Stimulated activated CD4-positive, alpha-beta T cell treated with anti-CD3 and anti-CD28 coated beads, Interleukin-1b, Interleukin-23, amount 100 ng/mL, for 4 hours (primary cell): ENCODE data around the gene FAM89B.

Source experiments
- DNase-seq, 2 donors: peaks; one replicate each; pipeline ENCODE4 v3.0.0-alpha.2; 2020; ENCODE audit warnings: low read depth in 2 of 2

The FAM89B gene

DNA sequence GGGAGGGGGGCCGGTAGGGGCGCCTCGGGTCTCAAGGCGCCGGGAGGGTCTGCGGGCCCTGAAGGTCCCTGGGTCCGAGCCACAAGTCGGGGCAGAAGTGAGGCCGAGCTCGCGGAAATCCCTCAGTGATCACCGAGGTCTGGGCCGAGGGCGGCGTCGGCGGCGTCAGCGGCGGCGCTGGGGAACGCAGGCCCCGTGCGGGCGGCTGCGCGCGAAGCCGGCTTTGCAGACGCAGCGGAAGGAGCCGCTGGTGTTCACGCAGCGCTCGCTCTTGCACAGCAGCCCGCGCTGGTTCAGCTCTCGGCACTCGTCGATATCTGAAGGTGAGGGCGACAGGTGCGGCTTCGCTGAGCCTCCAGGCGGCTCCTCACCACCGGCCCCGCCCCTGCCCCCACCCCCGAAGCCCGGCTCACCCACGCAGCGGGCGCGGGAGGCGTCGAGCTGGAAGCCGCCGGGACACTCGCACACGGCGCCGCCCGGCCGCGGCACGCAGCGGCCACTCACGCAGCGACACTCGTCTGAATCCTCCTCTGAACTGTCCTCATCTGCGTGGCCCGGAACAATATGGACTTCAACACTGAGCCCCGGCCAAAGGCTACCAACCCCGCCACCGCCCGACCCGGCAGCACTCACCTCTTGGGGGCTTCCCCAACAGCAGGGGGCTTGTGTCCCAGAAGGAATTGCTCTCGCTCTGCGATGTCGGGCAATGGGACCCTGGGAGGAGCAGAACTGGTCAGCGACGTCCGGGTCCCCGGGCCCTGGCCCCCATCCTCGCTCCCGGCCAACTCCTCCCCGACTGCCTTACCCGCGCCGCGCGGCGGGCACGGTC lies 33.2 kb upstream of the FAM89B start:
- no peak for DNase-seq

DNA sequence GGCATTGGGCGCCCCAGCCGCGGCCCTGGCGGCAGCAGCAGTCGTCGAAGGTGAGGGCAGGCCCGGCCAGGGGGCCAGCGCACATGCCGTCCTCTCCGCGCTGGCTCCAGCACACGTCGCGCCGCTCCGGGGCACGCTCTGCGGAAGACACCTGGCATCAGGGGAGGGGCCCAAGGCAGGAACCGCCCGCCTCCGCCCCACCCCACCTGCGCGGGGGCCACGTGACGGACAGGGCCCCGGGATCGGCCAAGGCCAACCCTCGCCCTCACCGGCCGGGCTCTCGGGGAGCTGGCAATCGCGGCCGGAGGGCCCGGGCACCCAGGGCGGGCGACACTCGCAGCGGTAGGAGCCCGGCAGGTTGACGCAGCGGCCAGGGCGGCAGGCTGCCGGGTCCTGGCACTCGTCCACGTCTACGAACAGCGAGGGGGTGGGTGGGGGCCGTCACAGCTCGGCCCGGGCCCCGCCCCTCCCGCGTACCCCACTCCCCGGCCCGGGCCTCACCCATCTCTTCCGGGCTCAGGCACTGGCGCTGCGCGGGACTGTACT lies 32.5 kb upstream of the FAM89B start:
- DNase-seq: no peak

DNA sequence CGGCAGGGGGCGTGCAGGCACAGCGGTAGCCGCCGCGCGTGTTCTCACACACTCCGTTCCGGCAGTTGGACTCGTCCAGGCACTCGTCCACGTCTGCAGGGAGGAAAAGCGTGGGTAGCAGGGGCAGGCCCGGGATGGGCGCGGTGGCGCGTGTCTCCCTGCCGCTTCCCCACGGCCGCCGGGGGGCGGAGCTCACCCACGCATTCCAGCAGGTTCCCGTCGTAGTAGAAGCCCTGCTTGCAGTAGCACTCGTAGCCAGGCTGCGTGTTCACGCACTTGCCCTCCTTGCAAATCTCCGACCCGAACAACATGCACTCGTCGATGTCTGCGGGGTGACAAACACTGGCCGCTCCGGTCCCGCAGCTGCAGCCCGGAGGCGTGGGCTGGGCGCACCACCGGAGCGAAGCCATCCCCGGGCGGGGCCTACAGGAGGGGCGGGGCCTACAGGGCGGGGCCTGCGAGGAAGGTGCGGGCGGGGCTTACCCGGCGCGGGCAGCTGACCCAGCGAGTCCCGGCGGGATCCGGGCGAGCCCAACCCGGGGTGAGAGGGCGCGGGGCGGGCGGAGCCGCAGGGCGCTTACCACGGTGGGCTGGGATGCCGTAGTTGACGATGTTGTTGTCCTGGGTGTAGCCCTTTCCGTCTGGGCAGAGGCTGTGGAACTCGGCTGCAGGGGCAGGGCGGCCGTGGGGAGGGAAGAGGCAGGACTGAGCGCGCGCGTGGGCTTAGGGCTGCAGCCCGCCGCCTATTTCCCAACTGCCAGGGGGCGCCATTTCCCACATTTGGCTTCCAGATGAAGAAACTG lies 31.8 kb upstream of the FAM89B start:
- DNase-seq: peak; percentile 77 to 83

DNA sequence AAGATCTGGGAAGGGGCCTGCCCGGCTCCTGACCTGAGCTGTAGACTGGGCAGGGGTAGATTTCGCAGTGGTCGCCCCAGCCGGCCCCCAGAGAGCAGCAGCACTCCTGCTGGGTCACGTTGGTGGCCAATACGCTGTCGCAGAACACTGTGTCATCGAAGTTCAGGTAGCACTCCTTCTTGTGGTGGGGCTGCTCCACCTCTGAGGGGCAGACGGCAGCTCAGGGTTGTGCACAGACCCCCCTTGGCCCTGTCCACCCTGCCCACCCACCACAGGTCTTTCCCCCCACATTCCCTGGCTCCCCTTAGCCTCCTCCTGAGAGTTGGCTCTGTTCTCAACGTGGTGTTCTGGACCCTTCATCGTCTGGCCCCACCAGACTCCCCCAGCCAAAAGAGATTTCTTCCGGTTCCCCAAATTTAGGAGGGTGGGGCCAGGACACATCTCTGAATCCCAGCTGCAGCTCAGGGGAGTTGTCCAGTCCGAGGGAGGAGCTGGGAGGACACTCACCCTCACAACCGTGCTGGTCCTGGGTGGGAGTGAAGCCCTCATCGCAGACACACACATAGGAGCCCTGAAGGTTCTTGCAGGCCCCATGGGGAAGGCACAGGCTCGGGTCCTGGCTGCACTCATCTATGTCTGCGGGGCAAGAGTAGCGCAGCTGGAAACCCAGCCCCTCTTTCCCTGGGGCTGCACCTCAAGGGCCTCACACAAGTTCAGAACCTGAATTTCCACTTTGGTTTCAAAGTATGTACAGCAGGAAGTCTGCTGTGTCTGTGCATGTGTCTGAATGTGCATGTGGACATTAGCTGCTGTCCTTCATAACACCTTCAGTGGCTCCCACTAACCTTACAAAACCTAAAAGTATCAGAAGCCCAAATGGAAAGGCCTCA lies 31.0 kb upstream of the FAM89B start:
- no peak for DNase-seq

DNA sequence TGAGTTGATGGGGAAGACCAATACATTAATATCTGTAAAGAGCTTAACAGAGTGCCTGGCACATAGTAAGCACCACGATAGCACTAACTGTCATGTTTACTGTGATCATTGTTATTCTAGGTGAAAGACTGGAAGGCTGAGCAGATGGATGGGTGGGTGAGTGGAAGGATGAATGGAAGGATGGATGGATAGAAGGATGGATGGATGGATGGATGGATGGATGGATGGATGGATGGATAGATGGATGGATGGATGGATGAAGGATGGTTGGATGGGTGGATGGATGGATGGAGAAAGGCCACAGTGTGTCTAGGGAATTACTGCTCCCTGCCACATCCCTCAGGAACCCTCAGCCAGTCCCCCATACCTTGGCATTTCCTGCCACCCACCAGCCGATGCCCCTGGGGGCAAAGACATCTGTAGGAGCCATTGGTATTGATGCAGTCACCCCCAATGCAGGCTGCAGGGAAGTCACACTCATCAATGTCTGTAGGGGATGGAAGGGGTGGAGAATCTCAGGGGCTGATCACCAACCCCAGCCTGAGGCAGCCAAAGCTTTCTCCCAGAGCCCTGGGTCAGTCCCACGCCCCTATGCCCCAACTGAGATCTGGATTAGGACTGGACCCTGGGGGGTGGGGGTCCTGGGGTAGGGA lies 29.5 kb upstream of the FAM89B start:
- DNase-seq: no peak

DNA sequence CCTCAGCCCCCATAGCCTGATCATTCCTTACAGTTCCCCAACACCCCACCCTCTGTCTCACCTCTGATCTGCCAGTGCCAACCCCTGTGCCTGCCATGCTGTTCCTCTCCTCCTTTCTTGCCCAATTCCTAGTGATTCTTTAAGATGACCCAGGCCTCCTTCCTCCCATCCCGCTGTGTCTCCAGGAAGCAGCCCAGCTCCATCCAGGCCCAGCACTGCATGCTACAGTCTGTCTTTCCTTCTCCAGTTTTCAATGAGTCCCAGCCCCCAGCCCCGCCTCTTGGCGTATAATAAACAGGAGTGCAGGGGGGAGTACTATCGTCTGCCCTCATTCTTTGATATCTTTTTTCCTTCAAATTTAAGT lies 26.5 kb upstream of the FAM89B start:
- DNase-seq: no peak

DNA sequence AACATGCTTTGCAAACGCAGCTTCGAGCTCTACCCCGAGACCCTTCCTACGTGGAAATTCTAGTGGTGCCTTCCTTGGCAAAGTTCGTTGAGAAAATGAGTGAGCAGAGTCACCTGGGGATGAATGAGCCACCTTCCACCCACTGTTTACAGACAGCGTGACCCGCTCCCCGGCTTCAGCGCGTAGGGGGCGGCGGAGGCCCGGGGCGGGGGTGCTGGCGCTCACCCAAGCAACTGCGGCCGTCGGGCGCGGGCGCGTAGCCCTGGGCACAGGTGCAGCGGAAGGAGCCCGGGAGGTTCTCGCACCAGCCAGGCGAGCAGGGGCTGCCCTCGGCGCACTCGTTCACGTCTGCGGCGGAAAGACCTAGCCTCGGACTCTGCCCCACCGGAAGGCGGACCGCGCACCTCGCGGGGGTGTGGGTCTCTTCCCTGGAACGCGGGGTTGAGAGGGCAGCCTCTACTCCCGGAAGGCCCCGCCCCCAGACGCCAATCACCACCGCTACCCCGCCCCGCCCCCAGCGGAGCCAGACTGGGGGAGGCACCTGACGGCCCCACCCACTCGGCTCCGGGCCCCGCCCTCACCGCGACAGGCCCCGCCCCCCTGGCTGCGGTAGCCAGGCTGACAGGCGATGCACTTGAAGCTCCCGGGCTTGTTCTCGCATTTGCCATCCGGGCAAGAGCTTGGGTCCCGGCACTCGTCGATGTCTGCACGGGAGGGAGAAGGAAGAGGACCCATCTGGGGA lies 25.9 kb upstream of the FAM89B start:
- peak; percentile 100 for DNase-seq

DNA sequence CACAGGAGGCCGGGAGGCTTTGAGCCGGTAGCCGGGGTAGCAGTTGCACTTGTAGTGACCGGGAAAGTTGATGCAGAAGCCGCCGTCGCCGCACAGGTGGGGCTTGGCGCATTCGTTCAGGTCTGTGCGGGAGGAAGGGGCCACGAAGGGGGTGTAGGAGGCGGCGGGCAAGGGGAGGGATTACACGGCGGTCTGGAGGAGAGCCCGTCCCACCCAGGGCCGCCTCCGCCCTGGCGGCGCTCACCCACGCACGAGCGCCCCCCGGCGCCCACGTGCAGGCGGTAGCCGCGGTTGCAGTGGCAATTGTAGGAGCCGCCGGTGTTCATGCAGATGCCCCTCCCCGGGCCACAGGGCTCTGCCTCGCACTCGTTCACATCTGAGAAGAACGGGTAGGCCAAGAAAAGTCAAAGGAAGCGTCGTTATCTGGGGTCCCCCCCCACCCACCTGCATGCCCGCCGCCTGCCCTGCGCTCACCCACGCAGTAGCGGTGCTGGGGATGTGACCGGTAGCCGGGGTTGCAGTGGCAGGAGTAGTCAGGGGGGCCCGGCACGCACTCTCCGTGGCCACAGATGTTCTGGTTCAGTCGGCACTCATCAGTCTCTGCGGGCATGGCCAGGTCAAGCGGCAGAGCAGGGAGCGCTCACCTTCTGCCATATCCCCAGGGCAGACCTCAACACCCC lies 24.8 kb upstream of the FAM89B start:
- no peak for DNase-seq

DNA sequence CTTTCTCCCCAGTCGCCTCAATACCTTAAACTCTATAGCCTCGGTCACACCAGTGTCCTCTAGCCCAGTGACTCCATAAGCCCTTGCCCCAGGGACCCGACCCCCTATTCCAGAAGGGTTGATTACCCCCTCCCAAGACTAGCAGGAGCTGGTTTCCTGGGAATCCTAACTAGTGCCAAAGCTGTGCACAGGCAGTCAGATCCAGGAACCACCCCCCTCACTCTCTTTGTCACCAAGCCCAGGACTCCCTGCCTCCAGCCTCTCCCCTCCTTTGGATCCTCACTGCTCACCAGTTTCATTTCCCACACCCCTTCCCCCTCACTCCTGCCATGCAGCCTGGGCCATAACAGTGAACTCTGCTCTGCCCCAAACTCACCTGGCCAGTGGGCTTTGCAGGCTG lies 23.9 kb upstream of the FAM89B start:
- no peak for DNase-seq

DNA sequence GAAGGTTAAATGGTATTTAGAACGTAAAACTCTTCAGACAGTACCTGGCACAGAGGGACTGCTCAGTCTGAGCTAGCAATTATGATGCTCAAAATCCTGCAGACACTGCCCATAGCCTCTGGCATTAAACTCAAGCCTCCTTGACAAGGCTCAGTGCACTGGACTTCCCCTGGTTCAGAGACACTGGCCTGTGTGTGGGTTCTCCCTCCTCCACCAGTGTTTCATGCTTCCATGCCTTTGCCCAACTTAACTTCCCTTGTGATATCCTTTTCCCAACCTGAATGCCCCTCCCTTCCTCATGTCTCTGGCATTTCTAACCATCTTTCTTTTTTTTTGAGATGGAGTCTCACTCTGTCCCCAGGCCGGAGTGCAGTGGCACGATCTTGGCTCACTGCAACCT lies 23.2 kb upstream of the FAM89B start:
- DNase-seq: no peak

DNA sequence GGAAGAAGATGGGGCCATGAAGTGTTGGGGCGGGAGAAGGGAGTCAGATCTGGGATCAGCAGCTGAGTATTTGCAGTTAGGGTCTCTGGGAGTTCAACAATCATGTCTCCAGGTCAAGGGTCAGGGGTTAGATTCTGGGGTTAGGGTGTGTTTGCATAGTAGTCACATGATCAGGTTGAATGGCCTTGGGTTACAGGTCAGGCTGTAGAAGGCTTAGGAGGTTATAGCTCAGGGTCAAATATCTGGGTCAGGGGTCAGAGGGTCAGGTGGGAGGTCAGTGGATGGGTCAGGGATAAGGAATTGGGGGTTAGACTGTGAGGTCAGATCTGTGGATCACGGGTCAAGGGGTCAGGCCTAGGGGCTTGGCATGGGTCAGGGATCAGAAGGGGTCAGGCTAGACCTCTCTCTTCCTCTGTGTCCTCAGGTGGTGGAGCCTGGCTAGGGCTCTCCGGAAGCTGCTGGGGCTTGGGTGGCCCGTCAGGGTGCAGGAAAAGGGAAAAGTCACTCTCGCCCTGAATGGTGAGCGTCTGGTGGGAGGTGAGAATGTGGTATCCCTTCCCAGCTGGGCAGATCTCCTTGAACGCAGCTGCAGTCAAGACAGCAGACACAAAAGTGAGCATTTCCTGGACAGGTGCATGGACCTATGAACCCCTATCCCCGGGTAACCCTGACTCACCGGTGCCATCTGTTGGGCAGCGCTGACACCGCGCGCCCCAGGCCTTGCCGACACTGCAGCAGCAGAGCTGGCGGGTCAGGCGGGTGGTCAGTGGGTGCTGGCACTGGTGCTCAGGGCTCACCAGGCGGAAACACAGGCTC lies 20.6 kb upstream of the FAM89B start:
- peak in 1 of 2 donors; percentile 53 for DNase-seq

DNA sequence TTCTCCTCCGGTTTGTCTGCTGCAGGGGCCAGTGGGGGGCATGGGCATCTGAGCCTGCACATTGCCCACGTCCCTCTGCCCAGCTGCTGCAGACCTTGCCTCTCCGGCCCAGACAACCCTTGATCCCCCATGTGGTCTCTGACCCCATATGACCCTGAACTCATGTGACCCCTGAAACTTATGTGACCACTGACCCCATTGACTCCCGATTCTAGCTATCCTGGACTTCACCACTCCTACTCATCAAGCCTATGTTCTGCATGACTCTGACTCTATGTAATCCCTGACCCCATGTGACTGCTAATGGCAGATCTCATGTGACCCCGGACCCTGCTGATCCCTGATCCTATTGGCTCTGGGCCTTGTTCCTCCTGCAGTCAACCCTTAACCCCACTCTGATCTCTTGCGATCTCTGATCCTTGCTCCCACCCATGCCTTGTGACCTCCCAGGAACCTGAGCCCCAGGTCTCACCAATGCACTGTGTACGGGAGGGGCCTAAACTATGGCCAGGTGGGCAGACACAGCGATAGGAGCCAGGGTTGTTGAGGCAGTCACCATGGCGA lies 19.9 kb upstream of the FAM89B start:
- no peak for DNase-seq

DNA sequence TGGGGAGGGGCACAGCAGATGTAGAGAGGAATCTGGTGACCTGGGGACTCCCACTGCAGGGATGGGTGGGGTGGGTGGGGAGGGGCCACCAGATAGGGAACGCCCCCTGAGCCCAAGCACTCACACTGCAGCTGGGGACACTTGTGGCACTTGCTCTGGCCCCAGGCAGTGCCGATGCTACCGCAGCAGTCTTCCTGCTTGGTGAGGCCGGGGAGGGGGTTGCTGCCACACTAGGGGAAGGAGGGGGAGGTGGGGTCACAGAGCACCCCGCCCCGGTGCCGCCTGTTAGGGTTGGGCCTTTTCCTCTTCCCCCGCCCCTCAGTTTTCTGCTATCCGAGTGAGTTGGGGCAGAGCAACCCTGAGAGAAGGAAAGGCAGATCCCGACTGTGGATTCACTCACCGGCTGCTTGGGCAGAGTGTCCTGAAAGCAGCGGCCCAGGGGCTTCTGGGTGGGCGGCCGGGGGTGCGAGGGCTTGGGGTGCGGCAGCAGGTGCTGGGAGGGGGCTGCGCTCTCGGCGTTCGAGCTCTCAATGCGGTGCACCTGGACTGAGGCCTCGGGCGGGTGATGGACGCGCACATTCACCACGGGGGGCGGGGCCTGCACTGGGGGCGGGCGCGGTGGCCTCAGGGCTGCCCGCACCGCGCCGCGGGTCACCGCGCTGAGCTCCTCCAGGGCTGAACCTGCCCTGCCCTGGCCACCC lies 18.9 kb upstream of the FAM89B start:
- peak; percentile 44 to 58 for DNase-seq

DNA sequence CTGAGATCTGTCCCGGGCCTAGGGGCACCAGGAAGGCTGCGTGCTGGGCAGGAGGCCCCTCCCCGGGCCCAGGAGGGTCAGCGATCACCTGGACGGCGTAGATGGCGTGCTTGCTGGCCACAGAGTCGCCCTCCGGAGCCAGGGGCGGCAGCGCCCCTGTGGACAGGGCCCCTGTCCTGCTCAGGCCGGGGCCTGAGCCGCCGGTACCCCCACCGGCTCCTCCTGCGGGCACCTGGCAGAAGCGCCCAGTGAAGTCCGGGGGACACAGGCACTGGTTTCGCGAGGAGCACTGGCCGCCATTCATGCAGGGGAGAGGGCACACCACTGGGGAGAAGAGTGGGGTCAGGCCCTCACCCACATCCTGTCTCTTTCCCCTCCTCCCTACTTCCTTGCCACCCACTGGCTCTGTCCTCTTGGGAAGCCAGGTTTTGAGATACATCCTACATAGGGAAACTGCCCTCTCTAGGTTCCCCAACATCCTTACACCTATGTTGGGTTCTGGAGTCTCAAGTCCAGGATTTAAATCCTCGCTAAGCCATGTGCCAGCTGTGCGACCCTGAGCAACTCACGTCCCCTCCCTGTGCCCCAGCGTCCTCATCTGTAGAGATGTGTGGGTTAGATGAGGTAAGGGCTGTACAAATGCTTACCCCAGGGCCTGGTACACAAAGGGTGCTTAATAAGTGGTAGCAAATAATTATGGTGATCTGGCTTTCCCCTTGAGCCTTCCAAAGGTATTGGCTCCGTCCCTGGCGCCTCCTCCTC lies 18.1 kb upstream of the FAM89B start:
- DNase-seq: no peak

DNA sequence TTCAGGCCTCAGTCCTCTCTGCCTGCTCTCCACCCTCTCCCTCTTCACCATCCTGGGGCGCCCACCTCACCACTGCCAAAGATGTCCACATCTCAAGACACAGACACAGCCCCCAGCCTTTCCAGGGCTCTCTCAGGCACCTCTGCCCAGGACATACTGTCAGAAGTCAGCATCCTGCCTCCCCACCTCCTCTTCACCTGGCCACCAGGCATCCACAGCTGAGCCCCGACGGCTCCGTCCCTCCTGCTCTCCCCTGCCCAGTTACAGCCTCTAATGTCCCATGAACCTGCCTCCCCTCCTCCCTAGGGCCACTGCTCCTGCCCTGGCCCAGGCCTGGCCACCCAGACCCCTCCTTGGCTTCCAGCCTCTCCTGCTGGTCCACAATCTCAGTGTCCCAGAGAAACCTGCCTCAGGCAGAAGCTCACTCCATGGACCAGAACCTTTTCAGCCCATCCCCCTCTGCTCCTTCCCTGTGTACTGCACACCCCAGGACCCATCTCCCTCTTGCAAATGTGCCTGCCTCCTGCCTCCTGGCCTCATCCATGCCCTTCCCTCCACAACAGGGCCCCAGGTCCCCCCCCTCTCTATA lies 17.4 kb upstream of the FAM89B start:
- DNase-seq: no peak

DNA sequence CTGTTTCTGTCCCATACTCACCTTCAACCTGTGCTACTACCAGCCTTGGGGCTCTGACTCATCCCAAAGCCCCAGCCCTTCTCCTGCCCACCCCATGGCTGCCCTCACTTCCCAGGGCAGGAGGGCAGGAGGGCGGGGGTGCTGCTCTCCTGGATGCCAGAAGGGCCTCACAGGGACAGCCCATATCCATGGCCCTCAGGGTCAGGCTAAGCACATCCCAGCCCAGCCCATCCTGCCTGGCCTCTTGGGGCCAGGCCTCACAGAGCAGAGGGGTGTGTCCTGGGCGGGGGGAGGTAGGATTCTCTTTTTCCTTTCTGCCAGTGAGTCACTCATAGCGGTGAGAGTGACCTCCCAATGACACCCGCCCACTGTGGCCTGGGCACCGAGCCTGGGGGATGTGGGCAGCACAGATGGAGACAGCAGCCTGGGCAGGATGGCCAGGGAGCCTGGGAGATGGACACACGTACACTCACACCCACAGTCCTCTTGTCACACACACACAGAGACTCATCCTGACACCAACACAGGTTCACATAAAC lies 16.6 kb upstream of the FAM89B start:
- no peak for DNase-seq
